Measurements from ENCODE around the gene DPY19L2.
A peak's percentile ranks its signal among the peaks of the same experiment; 100 is the strongest.
"Not testable (repeated sequence)": the region's sequence is repeated elsewhere in the genome, so short reads cannot be mapped to it uniquely, and the experiment has no call there.

The DPY19L2 gene

DNA sequence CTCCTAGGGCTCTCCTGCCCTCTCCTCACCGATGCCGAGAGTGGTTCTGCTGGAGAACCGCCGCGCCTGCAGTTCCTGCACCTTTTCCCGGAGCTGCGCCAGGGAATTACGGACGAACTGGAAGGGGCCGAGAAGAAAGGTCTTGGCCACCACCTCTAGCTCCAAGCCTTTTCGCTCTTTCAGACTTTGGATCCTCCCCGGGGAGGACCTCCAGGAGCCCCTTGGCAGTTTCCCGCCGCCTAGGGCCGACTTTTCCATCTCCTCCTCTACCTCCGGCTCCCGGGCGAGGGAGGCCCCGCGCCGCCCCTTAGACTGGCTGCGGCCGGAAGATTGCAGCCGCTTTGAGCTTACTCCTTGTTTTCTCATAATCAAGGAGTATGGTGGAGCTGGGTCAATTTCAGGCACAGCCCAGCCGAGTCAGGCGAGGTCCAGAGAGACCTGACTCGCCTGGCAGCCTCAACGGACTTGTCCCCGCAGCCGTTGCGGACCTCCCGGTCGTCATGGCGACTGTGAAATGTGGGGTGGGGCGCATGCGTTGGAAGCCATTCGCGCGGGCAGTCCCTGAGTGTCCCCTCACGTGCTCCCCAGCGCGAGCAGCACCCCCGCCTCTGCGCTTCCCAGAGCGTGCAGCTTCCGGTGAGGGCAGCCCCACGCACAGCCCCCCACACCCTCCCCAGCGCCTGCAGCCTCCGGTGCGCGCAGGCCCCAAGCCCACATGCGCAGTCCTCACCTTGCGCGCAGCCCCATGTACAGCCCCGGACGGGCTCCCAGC is at the start of gene DPY19L2:
Gene DPY19L2, minus strand, starts transcription at position 466 of the 772 bp plus-strand sequence. Its CDS starts 100 bp downstream, at position 366.
- Histone ChIP-seq H3K27ac (ENCODE audit: low read depth, low read length) (peak within 1 kb of the TSS; percentile 85), H3K4me3 (ENCODE audit: low read length) (peak within 1 kb of the TSS; percentile 49), H3K27me3 (ENCODE audit: control insufficient read depth, insufficient read depth, low read length) (no peaks in the 10 kb centered on the region), H3K9ac (ENCODE audit: low read length) (peak within 1 kb of the TSS; percentile 0), H3K4me1 (ENCODE audit: control insufficient read depth, insufficient read depth, low read length) (no peaks in the 10 kb centered on the region), H3K36me3 (ENCODE audit: control insufficient read depth, insufficient read depth, low read length) (no peaks in the 10 kb centered on the region)

DNA sequence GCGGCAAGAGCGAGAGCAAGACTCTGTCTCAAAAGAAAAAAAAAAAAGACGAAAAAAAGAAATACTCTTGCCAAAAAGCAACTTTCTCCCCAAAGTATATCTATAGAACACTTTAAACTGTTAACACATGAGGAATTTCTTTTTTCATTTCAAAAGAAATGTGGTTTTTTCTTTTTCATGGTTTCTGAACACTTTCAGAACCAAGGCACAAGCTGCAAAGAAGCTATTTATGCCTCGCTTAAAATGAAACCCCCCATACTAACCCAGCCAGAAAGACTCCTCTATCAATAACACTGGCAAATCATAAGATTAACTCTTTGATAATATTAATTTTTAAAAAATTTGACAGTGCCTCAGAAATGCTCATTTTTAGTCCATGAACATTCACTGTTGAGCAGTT is 48.6 kb upstream of the DPY19L2 start:
- not testable (repeated sequence) for H3K36me3 ChIP-seq (ENCODE audit: control insufficient read depth, insufficient read depth, low read length); H3K27me3 ChIP-seq (ENCODE audit: control insufficient read depth, insufficient read depth, low read length); H3K9ac ChIP-seq (ENCODE audit: low read length); H3K27ac ChIP-seq (ENCODE audit: low read depth, low read length); H3K4me3 ChIP-seq (ENCODE audit: low read length); H3K4me1 ChIP-seq (ENCODE audit: control insufficient read depth, insufficient read depth, low read length)

- H3K27ac ChIP-seq (ENCODE audit: low read depth, low read length); H3K27me3 ChIP-seq (ENCODE audit: control insufficient read depth, insufficient read depth, low read length); H3K4me3 ChIP-seq (ENCODE audit: low read length); H3K36me3 ChIP-seq (ENCODE audit: control insufficient read depth, insufficient read depth, low read length); H3K4me1 ChIP-seq (ENCODE audit: control insufficient read depth, insufficient read depth, low read length); H3K9ac ChIP-seq (ENCODE audit: low read length): not testable (repeated sequence)
These were observed 46.9 kb upstream of the DPY19L2 start for GRCh38 chr12:63715107-63715625.

GRCh38 chr12:63714409-63714808 is 46.1 kb upstream of the DPY19L2 start:
- not testable (repeated sequence) for H3K36me3 ChIP-seq (ENCODE audit: control insufficient read depth, insufficient read depth, low read length); H3K9ac ChIP-seq (ENCODE audit: low read length); H3K4me1 ChIP-seq (ENCODE audit: control insufficient read depth, insufficient read depth, low read length); H3K27me3 ChIP-seq (ENCODE audit: control insufficient read depth, insufficient read depth, low read length); H3K4me3 ChIP-seq (ENCODE audit: low read length); H3K27ac ChIP-seq (ENCODE audit: low read depth, low read length)

GRCh38 chr12:63713681-63714075 is 45.4 kb upstream of the DPY19L2 start:
- not testable (repeated sequence) for H3K4me1 ChIP-seq (ENCODE audit: control insufficient read depth, insufficient read depth, low read length); H3K9ac ChIP-seq (ENCODE audit: low read length); H3K36me3 ChIP-seq (ENCODE audit: control insufficient read depth, insufficient read depth, low read length); H3K27ac ChIP-seq (ENCODE audit: low read depth, low read length); H3K4me3 ChIP-seq (ENCODE audit: low read length); H3K27me3 ChIP-seq (ENCODE audit: control insufficient read depth, insufficient read depth, low read length)

DNA sequence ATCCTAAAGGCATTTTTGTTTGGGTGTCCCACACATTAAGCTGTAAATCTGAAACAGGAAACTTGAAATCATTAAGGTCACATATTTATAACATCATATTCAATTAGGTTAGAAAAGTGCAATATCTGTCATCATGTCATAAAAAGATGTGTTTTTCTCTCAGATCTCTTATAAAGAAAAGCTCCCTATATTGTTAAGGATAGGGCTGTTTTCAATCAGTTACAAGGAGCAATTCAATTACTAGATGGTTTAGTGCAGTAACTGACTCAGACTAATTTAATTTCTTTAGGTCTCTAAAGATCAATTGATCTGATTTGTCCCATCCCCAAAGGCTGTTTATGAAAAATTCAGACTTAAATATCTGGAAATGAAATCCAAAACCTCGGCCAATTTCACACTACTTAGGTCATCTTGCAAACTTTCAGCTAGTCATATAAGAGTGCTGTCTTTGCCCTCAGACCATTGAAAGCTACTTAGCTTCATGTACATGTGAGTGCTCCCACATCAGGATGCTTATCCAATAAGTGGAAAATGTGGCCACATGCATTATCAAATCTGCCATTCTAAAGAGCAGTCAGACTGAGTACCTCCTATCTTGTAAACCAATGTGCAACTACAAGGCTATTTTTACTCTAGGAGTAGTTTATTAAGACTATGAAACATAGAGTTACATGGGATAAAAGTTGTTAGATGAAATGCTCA is 44.8 kb upstream of the DPY19L2 start:
- not testable (repeated sequence) for H3K9ac ChIP-seq (ENCODE audit: low read length); H3K36me3 ChIP-seq (ENCODE audit: control insufficient read depth, insufficient read depth, low read length); H3K4me1 ChIP-seq (ENCODE audit: control insufficient read depth, insufficient read depth, low read length); H3K27ac ChIP-seq (ENCODE audit: low read depth, low read length); H3K27me3 ChIP-seq (ENCODE audit: control insufficient read depth, insufficient read depth, low read length); H3K4me3 ChIP-seq (ENCODE audit: low read length)

- H3K27ac ChIP-seq (ENCODE audit: low read depth, low read length); H3K27me3 ChIP-seq (ENCODE audit: control insufficient read depth, insufficient read depth, low read length); H3K4me3 ChIP-seq (ENCODE audit: low read length); H3K4me1 ChIP-seq (ENCODE audit: control insufficient read depth, insufficient read depth, low read length); H3K9ac ChIP-seq (ENCODE audit: low read length); H3K36me3 ChIP-seq (ENCODE audit: control insufficient read depth, insufficient read depth, low read length): not testable (repeated sequence)
These were observed 44.2 kb upstream of the DPY19L2 start for GRCh38 chr12:63712376-63712974.

DNA sequence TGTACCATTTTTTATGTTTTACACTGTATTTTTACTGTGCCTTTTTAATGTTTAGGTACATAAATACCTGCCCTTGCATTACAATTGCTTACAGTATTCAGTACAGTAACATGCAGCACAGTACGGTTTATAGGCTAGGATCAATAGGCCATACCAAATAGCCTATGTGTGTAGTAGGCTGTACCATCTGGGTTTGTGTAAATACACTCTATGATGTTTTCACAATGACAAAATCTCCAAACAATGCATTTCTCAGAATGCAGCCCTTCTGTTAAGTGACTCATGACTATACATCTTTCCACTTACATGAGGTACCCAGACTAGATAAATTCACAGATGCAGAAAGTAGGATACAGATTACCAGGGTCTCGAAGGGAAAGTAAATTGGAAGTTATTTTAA is 43.0 kb upstream of the DPY19L2 start:
- not testable (repeated sequence) for H3K27me3 ChIP-seq (ENCODE audit: control insufficient read depth, insufficient read depth, low read length); H3K9ac ChIP-seq (ENCODE audit: low read length); H3K4me3 ChIP-seq (ENCODE audit: low read length); H3K27ac ChIP-seq (ENCODE audit: low read depth, low read length); H3K4me1 ChIP-seq (ENCODE audit: control insufficient read depth, insufficient read depth, low read length); H3K36me3 ChIP-seq (ENCODE audit: control insufficient read depth, insufficient read depth, low read length)

DNA sequence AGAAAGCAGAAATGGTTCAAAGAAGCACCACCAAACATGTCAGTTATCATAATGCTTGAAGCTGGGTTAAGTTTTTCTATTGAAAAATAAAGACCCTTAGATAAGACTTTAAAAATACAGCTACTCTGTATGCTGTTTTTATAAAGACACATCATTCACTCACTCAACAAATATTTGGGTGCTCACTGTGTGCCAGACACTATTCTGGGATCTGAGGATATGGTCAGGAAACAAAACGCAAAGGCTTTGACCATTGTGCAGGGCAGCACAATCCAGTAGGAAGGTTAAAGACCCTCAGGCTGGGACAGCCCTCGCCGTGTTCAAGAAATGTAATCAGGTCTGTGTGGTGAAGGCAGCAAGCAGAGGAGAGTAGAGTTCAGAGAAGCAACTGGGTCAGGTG is 38.0 kb upstream of the DPY19L2 start:
- Histone ChIP-seq H3K27ac (ENCODE audit: low read depth, low read length) (no peak overlapping the region), H3K36me3 (ENCODE audit: control insufficient read depth, insufficient read depth, low read length) (no peaks in the 10 kb centered on the region), H3K27me3 (ENCODE audit: control insufficient read depth, insufficient read depth, low read length) (no peaks in the 10 kb centered on the region), H3K4me1 (ENCODE audit: control insufficient read depth, insufficient read depth, low read length) (no peaks in the 10 kb centered on the region), H3K4me3 (ENCODE audit: low read length) (no peak overlapping the region), H3K9ac (ENCODE audit: low read length) (no peak overlapping the region)

GRCh38 chr12:63699678-63700382 is 31.5 kb upstream of the DPY19L2 start:
- H3K4me1 ChIP-seq (ENCODE audit: control insufficient read depth, insufficient read depth, low read length); H3K27ac ChIP-seq (ENCODE audit: low read depth, low read length); H3K27me3 ChIP-seq (ENCODE audit: control insufficient read depth, insufficient read depth, low read length); H3K9ac ChIP-seq (ENCODE audit: low read length); H3K36me3 ChIP-seq (ENCODE audit: control insufficient read depth, insufficient read depth, low read length); H3K4me3 ChIP-seq (ENCODE audit: low read length): not testable (repeated sequence)

- not testable (repeated sequence) for H3K4me1 ChIP-seq (ENCODE audit: control insufficient read depth, insufficient read depth, low read length); H3K4me3 ChIP-seq (ENCODE audit: low read length); H3K27ac ChIP-seq (ENCODE audit: low read depth, low read length); H3K9ac ChIP-seq (ENCODE audit: low read length); H3K36me3 ChIP-seq (ENCODE audit: control insufficient read depth, insufficient read depth, low read length); H3K27me3 ChIP-seq (ENCODE audit: control insufficient read depth, insufficient read depth, low read length)
These were observed 30.7 kb upstream of the DPY19L2 start for GRCh38 chr12:63699011-63699410.

- not testable (repeated sequence) for H3K36me3 ChIP-seq (ENCODE audit: control insufficient read depth, insufficient read depth, low read length); H3K9ac ChIP-seq (ENCODE audit: low read length); H3K4me1 ChIP-seq (ENCODE audit: control insufficient read depth, insufficient read depth, low read length); H3K27ac ChIP-seq (ENCODE audit: low read depth, low read length); H3K27me3 ChIP-seq (ENCODE audit: control insufficient read depth, insufficient read depth, low read length); H3K4me3 ChIP-seq (ENCODE audit: low read length)
These were observed 22.5 kb upstream of the DPY19L2 start for GRCh38 chr12:63690837-63691236.

Data from rectal smooth muscle tissue (tissue), 1 donor.